ENCODE data around the gene ARHGAP26.

DNA sequence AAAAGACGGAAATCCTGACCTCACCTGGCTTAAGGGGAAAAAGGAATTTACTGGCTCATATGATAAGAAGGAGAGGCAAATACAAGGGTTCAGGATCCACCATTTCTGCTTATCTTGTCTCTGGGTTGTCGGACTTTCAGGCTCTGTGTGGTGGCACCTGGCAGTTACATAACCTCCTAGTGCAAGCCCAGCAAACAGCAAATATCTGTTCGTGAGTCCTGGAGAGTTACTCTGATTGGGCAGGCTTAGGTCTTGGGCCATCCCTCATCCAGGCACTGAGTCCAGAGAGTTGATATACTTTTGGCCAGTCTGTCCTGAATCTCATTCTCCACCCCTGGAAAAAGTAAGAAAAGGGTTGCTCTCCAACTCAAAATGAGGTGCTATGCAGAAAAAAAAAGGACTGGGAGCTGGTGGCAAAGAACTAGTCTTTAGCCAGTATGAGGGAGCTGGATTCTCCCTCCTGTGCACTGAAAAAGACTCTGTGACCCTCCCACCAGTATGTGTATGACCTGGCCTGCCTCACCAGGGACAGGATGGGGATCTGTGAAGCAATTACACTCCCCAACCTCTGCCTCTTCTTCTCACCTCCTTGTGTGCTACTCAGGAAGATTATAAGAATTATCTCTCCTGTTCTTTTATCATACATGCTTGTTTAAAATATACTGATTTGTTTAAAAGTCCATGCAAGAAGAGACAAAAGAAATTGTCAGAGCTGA, 282.9 kb downstream of the ARHGAP26 start:
- TF ChIP-seq CTCF (IDR thresholded peaks at IDR 0.05) = no peak
- TF ChIP-seq POLR2A (IDR thresholded peaks at IDR 0.05) = no peak
- no peak for TF ChIP-seq POLR2AphosphoS5 (IDR thresholded peaks at IDR 0.05)

Data from sigmoid colon (tissue), 4 donors.